ENCODE measurements around the gene NRROS.

The NRROS gene

DNA sequence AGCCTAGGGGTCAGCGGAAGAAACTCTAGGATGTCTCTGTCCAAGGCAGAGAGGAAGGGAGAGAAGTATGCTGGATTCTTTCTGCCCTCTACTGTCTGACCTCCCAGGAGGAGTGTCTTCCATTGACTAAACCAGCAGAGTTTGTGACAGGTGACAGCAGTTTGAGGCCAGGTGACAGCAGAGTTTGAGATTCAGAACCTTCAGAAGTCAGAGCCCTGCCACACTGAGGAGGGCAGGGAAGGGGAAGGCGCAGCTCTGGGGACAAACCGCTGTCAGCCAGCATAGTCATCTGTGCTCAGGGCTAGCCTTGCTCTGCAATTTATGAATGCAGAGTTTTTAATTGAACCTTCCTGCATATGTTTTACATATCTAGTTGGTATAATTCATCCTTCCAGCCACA is 12.3 kb downstream of the NRROS start:
- no peak for DNase-seq

- no peak for DNase-seq
These were observed 13.7 kb downstream of the NRROS start for GRCh38 chr3:196652961-196653795.

DNA sequence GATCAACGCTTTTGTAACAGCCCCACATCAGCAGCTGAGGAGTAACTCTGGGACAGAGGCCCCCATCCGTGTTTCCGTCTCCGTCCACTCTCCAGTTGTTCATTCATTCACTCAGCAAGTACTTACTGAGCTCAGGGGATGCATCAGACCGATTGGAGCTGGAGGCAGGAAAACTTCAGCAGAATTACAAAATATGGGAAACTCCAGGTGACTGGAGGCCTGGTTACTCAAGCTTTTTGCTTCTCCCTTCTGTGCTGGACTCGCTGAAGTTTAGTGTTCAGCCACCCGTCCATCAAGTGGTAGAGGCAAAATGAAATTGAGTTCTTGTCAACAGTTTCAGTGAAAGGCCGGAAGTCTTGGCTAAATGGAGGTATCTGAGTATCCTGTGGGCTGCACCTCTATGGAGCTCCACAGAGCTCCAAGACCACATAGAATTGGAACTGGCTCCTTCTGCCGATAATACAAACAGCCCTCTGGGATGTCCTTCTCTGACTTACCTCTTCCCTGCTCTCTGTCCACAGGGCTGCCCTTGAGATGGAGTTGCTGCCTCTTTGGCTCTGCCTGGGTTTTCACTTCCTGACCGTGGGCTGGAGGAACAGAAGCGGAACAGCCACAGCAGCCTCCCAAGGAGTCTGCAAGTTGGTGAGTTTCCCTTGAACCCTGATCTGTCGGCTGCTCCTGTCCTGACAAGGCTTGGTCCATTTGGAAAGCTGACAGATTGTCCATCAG is 14.7 kb downstream of the NRROS start:
- no peak for DNase-seq

GRCh38 chr3:196654735-196655090 is 15.2 kb downstream of the NRROS start:
- no peak for DNase-seq

GRCh38 chr3:196655496-196655895 is 16.0 kb downstream of the NRROS start:
- DNase-seq = no peak

DNA sequence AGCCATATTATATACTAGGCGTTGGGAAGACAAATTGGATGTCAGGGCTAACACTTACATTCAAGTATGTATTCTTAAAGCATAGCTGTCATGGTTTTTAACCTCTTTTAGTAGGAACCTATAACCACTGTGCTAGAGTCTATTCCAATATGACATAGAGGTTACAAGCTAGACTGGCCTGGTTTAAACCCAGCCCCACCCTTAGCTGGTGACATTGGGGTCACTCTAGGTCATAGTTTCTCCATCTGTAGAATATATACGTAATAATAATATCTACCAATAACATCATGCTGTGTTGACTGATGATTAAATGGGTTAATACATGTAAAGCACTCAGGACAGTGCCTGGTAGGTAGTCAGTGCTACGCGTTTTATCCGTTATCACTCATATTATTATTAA is 16.7 kb downstream of the NRROS start:
- no peak for DNase-seq

- DNase-seq = no peak
These were observed 20.4 kb downstream of the NRROS start for GRCh38 chr3:196659901-196660351.

- DNase-seq = no peak
These were observed 21.1 kb downstream of the NRROS start for GRCh38 chr3:196660381-196661166.

GRCh38 chr3:196661400-196661799 is 21.9 kb downstream of the NRROS start:
- no peak for DNase-seq

DNA sequence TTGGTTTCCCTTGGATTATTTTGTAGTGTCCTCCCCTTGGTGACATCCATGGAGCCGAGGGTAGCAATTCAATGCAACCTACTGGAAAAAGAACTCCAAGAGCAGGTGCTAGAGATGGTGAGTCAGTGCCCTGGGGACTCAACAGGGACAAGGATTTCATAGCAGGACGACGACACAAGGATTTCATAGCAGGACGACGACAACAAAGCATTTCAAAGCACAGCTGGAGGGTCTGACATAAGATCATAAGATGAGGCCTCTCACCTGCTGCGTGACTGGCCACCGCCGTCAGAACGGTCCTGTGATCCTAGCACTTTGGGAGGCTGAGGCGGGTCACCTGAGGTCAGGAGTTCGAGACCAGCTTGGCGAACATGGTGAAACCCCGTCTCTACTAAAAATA is 22.5 kb downstream of the NRROS start:
- no peak for DNase-seq

DNA sequence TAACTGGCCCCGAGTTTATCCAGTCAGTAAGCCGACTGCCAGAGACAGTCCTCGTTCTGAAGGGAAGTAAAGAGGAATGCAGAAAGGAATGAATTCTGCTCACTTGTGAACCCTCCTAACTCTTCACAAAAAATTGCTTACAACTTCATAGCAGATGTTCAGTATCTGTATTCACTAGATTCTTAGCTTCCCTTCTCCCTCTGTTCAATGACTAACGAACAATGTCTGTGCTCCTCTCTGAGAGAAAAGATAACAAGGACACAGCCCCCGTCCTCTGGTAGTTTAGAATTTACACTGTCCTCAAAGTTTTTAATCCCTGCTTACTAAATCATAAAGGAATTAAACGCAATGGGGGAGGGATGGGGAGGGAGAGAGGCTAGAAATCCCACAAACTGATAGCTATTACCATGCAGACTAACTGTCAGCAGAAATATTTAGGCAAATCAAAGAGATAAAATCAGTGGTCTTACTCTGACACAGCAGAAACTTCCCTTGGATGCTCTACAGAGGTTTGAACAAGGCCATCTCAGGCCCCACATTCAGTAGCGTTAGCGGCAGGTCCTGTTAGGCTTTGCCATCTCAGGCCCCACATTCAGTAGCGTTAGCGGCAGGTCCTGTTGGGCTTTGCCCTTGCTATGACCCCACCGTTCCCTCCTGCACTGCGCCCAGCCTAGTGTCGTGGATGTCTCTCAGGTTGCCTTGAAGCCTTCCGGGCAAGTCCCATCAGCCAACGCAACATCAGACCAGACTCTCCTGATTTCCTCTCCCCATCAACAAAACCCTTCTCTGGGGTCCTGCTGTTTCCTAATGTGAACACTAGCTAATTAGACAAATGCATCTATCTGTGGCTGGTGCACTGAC is 23.4 kb downstream of the NRROS start:
- no peak for DNase-seq

- no peak for DNase-seq
These were observed 26.7 kb downstream of the NRROS start for GRCh38 chr3:196666001-196666867.

DNA sequence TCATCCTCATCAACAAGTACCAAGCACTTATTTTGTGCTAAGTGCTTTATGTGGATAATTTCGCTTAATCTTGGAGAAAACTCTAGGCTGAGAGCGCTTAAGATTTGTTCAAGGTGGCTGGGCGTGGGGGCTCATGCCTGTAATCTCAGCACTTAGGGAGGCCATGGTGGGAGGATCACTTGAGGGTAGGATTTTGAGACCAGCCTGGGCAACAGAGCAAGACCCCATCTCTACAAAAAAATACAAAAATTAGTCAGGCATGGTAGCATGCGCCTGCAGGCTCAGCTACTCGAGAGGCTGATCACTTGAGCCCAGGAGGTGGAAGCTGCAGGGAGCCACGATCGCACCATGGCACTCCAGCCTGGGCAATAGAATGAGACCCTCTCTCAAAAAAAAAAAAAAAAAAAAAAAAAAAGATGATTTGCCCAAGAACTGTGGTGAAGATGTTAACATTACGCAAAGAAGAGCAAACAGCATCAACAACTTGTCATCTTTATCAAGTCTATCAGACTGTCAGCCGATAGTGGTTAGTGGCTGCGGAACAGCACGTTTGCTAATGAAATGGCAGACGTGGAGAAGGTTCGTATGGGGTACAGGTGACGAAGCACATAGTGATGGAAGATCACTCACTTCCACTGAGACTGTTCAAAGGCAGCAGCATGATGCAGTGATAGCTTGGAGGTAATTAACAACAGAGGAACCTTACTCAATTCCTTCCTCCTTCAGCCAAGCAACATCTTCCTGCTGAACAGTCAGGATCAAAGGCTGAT is 27.7 kb downstream of the NRROS start:
- DNase-seq = no peak

DNA sequence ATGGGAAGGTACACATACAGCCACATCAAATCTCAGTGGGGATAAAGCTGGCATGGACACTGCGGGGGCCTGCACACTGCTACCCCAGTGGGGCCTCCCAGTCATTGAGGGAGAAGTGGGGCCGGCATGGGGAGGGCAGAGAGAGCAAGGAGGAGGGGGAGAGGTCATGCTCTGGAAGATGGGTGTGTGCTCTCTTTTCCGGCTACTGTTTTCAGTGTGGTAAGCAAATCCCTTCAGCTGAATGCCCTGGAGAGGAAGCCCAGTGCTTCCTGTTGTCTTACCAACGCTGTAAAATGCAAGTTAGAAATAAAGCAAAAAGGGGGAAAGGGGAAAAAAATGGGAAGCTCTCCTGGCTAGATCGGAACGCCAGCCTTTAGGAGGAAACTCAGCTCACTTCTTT is 30.8 kb downstream of the NRROS start:
- no peak for DNase-seq

DNA sequence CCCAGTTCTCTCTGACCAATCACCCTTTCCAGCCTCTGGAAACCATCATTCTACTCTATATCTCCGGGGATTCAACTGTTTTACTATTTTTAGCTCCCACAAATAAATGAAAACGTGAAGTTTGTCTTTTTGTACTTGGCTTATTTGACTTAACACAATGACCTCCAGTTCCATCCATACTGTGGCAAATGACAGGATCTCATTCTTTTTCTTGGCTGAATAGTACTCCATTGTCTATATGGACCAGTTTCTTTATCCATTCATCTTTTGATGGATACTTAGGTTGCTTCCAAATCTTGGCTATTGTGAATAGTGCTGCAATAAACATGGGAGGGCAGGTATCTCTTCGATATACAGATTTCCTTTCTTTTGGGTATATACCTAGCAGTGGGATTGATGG is 34.1 kb downstream of the NRROS start:
- no peak for DNase-seq

DNA sequence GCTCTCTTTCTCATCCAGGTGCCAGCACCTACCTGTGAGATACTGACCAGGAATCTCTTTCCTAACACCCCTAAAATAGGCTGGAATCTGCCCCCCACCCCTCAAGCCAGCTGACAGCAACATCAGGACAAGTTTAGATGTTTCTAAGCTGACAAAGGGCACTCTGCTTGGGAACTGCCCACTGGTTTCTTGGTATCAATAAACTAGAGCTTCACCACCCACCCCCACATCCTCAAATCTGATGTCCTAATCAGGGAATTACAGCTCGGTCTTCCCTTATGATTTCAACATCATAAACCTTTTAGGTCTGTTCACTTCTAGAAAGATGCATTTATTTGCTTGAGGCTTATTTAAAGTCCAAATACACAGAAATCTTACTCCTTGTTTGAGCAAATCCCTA is 37.9 kb downstream of the NRROS start:
- no peak for DNase-seq

DNA sequence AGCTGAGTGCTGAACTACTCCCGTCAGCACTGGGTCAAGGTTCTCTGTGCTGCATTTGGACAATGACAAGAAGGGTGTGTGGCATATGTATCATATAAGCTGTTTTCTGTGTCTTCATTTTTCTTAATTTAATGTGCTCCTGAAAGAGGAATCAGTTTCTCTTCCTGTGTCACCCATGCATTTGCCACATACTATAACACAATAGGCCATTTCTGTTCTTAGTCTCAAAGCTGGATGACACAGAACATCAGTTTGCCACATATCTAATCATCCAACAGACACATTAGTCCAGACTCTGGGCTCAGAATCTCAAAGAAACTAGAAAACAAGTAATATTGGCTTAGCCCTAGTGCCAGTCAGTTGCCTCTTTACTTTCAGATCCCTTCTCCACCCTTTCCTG is 38.4 kb downstream of the NRROS start:
- DNase-seq = no peak

DNA sequence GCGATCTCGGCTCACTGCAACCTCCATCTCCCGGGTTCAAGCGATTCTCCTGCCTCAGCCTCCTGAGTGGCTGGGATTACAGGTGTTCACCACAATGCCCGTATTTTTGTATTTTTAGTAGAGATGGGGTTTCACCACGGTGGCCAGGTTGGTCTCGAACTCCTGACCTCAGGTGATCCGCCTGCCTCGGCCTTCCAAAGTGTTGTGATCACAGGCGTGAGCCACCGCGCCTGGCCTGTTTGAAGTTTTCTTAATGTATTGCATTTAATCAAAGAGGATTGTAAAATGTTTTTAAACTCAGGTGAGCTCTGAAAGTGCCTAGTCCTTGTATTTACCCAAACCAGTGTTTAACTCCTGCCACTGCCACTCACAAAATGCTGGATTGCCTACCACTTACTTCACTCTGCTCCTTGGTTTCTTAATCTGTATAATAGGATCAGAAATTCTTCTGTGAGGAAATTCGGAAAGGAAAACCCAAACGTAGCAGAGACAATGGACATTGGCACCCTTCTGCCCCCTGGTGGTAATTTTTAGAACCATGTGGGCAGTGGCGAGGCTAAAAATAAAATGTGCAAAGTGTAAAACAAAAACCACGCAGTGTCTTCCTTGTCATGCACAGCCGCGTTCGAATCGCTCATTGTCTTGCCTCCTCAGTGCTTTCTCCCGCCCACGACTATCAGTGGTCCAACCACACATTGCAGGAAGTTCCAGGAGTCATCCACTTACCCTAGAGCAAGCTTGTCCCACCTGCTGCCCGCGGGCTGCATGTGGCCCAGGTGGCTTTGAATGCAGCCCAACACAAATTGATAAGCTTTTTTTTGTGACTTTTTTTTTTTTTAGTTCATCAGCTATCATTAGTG is 45.3 kb downstream of the NRROS start:
- DNase-seq = peak; percentile 61

GRCh38 chr3:196686436-196686835 is 46.9 kb downstream of the NRROS start:
- no peak for DNase-seq

GRCh38 chr3:196688349-196688748 is 48.9 kb downstream of the NRROS start:
- DNase-seq = no peak

Measured in left hindlimb (tissue), 1 donor.